Measurements from ENCODE around the gene SKI. TPM values are rescaled to one million over a fixed set of nuclear protein-coding genes. Genes with fewer than 3 reads are reported as not detected.

The SKI gene
- total RNA-seq (2022) (42.7 and 53.7 TPM in 2 replicates), Bru-seq, nascent RNA (percentile 70 among the genes with signal in this experiment), BruChase-seq, experiment 1, labeled RNA remaining after a 6-hour chase (percentile 83 among the genes with signal in this experiment), BruChase-seq, experiment 2, labeled RNA remaining after a 2-hour chase (percentile 70 among the genes with signal in this experiment)
- long read RNA-seq, partial matches to known transcripts = 4 of 5 reads
- long read RNA-seq, other reads (novel, unspliced or antisense) = 1 of 5 reads

DNA sequence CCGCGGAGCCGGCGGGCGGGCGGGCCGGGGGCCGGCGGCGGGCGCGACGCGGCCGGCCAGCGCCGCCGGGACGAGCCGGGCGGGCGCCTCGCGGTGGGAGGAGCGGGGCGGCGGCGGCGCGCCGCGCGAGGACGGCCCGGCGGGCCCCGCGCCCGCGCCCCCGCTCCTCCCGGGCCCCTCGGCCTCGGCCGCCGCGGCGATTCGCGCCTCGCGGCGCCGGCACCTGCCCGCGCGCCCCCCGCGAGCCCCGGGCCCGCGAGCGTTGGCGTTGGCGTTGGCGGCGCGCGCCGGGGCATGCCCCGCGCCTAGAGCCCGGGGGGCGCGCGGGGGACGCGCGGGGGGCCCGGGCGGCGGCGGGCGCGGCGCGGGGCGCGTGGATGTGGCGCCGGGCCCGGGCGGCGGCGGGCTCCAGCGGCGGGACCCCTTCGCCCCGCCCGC, at the start of gene SKI:
Gene SKI (plus strand): TSS at position 163 of the 438 bp plus-strand sequence. CDS start 448 bp downstream, outside the sequence.
- no peak for DNase-seq (ENCODE audit: unreplicated experiment)
- POLR2A ChIA-PET = interaction anchor here (1.5 to 4.6 kb wide), 3 partner anchors 16 to 38 kb away, joined by 7 to 23 read pairs (median 15); no protein-coding TSS in a partner anchor
- peaks cover 15% of the 10 kb centered on the region for H3K36me3 Mint-ChIP-seq (ENCODE audit: insufficient read depth, unreplicated experiment)
- peak within 1 kb of the TSS; percentile 78 for H3K4me3 Mint-ChIP-seq (ENCODE audit: unreplicated experiment)
- H3K27me3 Mint-ChIP-seq (ENCODE audit: insufficient read depth, unreplicated experiment) = no peaks in the 10 kb centered on the region
- H3K27ac Mint-ChIP-seq (ENCODE audit: low read depth, unreplicated experiment) = peak within 1 kb of the TSS; percentile 75
- H3K4me1 Mint-ChIP-seq (ENCODE audit: insufficient read depth, unreplicated experiment) = peaks cover 20% of the 10 kb centered on the region
- intact Hi-C loops (cut with micrococcal nuclease) = no loop called here
- no peak for TF ChIP-seq CTCF (IDR thresholded peaks at IDR 0.05; ENCODE audit: unreplicated experiment)
- no TSS peak for BruUV-seq (replicated peaks)
- CTCF ChIA-PET = interaction anchor here (1.3 to 2.8 kb wide), 2 partner anchors 33 to 154 kb away, joined by 8 to 9 read pairs; partner anchors contain the start of gene FAAP20
- H3K9me3 Mint-ChIP-seq (ENCODE audit: unreplicated experiment) = no peaks in the 10 kb centered on the region

- Mint-ChIP-seq H3K36me3 (ENCODE audit: insufficient read depth, unreplicated experiment) (no peaks in the 10 kb centered on the region), H3K9me3 (ENCODE audit: unreplicated experiment) (no peaks in the 10 kb centered on the region), H3K4me1 (ENCODE audit: insufficient read depth, unreplicated experiment) (no peaks in the 10 kb centered on the region), H3K27ac (ENCODE audit: low read depth, unreplicated experiment) (no peak overlapping the region), H3K27me3 (ENCODE audit: insufficient read depth, unreplicated experiment) (no peaks in the 10 kb centered on the region), H3K4me3 (ENCODE audit: unreplicated experiment) (no peak overlapping the region)
- DNase-seq (ENCODE audit: unreplicated experiment) = no peak
- intact Hi-C loops (cut with micrococcal nuclease) = no loop called here
- no peak for TF ChIP-seq CTCF (IDR thresholded peaks at IDR 0.05; ENCODE audit: unreplicated experiment)
- ChIA-PET CTCF (interaction anchor here (1.5 kb wide), 1 partner anchor 39 kb away, joined by 3 read pairs; no protein-coding TSS in a partner anchor), POLR2A (no interaction called here)
- no TSS peak for BruUV-seq (replicated peaks)
Observed at GRCh38 chr1:2178875-2179274, 49.2 kb upstream of the SKI start.

DNA sequence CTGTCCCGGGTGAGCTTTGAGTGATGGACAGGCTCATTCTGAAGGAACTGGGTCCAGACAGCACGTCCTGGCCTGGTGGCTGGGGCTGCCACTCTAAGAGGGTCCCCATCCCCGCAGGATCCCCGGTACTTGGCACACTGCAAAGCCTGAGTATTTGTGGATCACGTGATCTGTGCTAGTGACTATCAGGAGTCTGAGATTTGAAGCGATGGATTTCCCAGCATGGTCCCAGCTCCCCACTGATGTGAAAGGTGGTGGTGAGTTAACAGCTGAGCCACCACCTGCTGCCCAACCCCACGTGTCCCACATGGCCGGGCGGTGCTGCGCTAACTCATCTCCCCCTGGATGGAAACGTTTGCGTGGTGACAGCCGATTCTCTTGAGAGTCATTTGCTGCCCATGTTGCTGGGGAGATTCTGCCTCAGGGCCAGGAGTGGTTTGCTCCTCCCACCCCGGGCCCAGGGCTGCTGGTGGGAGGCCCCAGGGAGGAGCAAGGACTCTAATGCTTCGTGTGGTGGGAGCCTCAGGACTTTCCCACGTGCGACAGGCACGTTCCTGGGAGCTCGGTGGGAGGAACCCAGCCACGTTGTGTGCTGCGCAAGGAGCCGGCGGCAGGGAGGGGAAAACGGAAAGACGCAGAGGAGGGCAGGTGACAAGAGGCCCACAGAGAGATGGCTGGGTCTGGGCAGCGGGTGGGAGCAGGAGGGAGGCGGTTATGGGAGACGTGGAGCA, 48.7 kb upstream of the SKI start:
- no peaks in the 10 kb centered on the region for H3K27me3 Mint-ChIP-seq (ENCODE audit: insufficient read depth, unreplicated experiment)

More for the DNA sequence above, 48.7 kb upstream of the SKI start:
- Mint-ChIP-seq H3K36me3 (ENCODE audit: insufficient read depth, unreplicated experiment) (no peaks in the 10 kb centered on the region), H3K27ac (ENCODE audit: low read depth, unreplicated experiment) (no peak overlapping the region), H3K9me3 (ENCODE audit: unreplicated experiment) (no peaks in the 10 kb centered on the region), H3K4me3 (ENCODE audit: unreplicated experiment) (no peak overlapping the region), H3K4me1 (ENCODE audit: insufficient read depth, unreplicated experiment) (no peaks in the 10 kb centered on the region)
- intact Hi-C loops (cut with micrococcal nuclease) = no loop called here
- CTCF ChIA-PET = interaction anchor here (1.5 kb wide), 1 partner anchor 40 kb away, joined by 3 read pairs; no protein-coding TSS in a partner anchor
- POLR2A ChIA-PET = no interaction called here
- BruUV-seq (replicated peaks) = no TSS peak
- no peak for TF ChIP-seq CTCF (IDR thresholded peaks at IDR 0.05; ENCODE audit: unreplicated experiment)
- DNase-seq (ENCODE audit: unreplicated experiment) = no peak

Measured in MCF 10A (cell line).